GM19455 (cell line): ENCODE results near the gene CDKN1A.
"Not testable (repeated sequence)": the region's sequence is repeated elsewhere in the genome, so short reads cannot be mapped to it uniquely, and the experiment has no call there.

ENCODE experiments used
- ATAC-seq: cut with Tn5 transposase; IDR thresholded peaks from one replicate; pipeline ENCODE4 v1.9.1; 2021; ENCODE audit not compliant: unreplicated experiment

Gene CDKN1A

DNA sequence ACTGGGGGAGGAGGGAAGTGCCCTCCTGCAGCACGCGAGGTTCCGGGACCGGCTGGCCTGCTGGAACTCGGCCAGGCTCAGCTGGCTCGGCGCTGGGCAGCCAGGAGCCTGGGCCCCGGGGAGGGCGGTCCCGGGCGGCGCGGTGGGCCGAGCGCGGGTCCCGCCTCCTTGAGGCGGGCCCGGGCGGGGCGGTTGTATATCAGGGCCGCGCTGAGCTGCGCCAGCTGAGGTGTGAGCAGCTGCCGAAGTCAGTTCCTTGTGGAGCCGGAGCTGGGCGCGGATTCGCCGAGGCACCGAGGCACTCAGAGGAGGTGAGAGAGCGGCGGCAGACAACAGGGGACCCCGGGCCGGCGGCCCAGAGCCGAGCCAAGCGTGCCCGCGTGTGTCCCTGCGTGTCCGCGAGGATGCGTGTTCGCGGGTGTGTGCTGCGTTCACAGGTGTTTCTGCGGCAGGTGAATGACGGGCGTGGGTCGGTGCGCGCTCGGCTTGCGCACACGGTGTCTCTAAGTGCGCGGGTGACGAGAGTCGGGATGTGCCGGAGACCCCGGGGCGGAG, at the start of gene CDKN1A:
Gene CDKN1A (plus strand): TSS at position 227 of the 555 bp plus-strand sequence. CDS start 5,388 bp downstream, outside the sequence.
- ATAC-seq, result peak; percentile 49

DNA sequence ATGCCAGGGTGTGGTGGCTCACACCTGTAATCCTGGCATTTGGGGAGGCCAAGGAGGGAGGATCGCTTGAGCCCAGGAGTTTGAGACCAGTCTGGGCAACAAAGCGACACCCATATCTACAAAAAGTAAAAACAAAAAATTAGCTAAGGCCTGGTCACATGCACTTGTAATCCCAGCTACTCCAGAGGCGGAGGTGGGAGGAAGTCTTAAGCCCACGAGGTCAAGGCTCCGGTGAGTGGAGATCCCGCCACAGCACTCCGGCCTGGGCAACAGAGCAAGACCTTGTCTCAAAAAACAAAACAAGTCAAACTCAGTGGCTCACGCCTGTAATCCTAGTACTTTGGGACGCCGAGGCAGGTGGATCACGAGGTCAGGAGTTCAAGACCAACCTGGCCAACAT, 48.7 kb upstream of the CDKN1A start:
- ATAC-seq, result no peak

DNA sequence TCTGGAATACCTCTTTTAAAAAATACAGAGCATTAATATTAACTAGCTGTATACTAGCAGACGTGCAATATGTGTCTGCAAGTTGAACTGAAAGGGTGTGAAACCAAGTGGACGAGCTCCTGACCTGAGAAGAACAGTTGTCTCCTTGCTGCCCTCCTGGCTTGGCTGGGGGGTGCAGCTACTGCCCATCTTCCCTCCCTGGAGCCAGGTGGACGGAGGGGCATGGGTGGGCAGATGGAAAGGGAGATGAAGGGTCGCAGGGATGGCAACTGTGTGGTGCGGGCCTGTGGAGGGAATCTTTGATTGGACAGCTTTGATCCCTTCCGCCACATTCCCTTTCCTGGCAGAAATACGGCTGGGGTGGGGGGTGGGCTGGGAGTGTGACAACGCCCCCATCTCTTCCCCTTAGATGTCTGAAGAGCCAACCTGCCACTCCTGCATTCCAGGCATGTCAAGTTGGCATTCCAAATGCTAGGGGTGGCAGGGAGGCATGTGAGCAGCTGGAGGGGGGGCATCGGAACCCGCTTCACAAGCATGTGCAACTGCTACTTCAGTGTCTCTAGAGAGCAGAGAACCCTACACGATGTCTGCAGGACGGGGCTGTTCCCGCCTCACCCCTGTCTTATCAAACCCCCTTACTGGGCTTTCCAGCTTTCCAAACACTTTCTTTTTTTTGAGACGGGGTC, 47.0 kb upstream of the CDKN1A start:
- no peak for ATAC-seq

DNA sequence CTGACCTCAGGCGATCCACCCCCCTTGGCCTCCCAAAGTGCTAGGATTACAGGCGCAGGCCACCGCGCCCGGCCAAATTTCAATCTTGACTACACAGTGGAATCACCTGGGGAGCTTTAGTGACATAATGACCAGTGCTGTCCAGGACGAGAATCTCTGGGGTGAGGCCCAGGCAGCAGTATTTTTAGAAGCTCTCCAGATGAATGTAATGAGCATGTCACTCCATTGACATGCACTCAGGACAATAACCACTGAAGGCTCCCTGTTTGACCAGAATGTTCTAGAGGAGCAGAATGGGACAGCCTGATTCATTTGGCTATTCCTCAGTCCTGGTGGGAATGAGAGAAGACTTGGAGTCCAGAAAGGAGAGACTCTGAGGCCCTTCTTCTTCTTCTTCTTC, 45.1 kb upstream of the CDKN1A start:
- no peak for ATAC-seq

DNA sequence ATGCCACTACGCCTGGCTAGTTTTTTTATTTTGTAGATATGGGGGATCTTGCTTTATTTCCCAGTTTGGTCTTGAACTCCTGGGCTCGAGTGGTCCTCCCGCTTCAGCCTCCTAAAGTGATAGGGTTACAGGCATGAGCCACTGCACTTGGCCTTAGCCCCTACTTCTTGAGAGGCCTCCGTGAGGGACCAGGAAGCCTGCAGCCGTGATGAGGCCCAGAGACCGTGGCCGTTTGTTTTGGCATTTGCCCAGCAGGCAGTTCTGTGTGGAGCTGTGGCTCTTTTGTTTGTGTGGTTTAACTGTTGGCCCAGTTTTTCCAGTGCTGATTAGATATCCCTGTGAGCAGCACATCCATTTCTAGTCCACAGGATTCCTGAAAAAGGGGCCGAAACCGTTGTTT, 44.6 kb upstream of the CDKN1A start:
- ATAC-seq, result no peak

DNA sequence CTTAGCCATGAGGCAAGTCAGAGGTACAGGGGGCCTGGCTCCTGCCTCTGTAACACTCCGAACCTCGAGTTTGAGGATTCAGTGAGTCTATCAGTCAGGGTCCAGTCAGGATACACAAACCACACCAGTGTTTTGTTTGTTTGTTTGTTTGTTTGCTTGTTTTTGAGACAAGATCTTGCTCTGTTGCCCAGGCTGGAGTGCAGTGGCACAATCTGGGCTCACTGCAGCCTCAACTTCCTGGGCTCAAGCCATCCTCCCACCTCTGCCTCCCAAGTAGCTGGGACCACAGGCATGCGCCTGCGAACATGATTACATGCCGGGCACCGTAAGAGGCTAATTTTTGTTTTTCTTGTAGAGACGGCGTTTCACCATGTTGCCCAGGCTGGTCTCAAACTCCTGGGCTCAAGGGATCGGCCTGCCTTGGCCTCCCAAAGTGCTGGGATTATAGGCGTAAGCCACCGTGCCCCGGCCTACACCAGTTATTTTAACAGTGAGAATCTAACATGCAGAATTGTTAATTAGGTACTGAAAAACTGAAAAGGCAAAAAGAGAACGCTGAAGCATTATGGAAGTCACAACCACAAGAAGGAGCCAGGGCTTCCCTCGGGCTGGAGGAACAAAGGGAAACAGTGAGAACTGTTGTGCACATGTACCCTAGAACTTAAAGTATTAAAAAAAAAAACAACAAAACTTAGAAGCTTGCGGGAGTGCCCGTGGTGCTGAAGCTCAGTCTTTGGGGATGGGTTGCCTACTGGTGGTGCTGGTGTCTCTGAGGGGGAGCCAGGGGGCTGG, 44.0 kb upstream of the CDKN1A start:
- ATAC-seq, result no peak

DNA sequence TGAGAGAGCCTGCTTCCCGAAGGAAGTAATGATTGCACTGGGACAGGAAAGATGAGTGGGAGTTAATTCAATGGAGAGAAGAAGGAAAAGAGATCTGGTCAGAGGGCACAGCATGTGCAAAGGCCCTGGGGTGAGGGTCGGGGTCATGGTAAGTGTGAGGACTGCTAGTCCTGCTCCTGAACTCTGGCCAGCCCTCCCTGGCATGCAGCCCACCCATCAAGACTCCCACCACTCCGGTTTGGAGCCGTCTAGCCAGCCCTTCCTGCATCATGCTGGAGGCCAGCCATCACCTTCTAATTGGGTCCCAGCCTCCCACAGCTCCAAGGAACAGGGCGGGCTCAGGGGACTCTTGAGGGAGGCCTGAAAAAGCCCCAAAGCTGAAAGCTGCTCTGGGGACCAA, 42.2 kb upstream of the CDKN1A start:
- ATAC-seq, result no peak

DNA sequence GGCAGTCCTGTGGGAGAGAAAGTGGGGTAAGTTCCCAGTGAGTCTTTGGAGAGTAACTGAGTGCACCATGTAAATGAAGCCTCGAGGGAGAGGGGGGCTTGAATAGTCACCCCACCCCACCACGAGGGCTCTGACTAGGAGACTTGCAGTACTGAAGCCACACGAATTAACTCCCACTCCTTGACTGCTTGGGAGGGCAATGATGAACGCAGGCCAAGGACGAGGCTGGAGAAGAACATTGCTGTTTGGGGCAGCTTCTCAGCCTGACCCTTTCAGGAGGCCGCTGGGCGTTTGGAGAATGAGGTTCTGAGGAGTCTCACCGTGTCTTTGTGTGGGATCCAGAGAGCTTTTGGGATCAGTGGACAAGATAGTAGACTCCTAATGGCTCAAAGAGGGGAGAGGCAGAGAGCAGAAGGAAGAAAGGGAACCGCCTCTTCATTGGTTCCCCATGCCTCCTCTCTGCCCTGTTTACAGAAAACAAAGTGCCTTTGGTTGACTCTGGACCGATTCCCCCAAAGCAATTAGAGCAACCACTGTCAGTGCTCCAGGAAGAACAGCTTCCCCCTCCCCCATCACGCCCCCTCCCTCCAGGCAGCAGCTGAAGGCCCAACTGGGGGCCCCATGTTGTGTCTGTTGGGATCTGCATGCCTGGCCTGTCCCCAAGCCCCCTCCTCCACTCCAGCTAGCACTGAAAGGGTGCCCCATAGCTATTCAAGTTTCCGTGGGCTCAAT, 41.7 kb upstream of the CDKN1A start:
- ATAC-seq, result no peak

DNA sequence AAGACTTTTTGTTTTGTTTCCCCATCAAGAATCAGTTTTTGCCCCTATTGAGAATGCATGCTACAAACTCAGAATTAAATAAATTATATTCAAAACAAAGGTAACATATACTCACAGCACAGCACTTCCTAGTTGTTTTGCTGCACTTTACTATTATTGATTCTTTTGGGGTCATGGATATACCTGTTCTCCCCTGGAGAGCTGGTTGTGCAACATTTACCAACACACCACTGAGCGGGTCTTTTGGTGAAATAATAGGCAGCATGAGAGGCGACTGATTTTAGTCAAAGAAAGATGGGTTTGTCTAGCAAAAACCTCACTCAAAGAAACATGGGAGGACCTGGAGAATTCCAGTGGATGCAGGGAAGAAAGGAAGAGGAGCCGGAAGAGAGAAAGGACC, 39.9 kb upstream of the CDKN1A start:
- no peak for ATAC-seq

DNA sequence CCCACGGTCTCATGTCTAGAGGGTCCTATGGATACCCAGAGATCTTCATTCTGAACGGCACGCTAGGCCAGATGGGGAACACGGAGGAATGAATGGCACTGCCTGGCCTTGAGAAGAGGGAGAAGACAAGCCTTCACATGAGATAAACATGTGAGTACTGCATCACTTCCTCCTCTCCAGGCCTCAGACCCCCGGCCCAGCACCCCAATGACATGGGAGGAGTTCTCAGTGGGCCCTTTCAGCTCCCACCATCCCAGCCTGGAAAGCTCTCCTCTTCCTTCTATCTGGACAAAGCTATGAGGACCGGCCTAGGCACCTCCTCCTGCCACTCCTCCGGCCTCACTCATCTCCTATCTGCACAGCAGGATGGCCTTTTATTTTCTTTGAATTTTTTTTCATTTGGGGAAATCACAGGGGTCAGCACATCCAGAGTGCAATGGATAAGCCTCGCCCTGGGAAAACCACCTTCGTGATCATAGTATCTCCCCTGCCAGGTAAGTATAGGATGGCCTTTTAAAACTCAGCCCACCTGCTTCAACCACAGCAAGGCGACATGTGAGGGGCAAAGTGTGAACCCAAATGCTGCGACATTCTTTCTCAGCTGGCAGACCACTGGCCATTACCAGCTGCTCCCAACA, 39.2 kb upstream of the CDKN1A start:
- no peak for ATAC-seq

DNA sequence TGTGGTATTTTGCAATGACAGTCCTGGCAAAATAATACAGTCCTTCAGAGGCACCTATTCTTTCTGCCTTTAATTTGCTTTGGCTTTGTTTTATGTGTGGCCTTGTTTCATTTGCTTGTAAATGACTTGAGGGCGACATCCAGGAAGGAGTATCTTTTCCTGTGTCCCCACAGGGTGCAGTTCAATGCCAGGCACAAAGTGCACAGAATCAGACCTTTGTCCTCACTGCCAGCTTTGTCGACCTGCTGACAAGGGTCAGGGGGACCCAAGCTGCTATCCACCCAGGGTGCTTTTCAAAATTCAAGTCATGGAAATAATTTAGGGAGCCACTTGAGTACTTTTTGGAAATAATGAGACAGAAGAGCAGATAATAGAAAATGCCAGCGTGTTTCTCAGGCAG, 37.0 kb upstream of the CDKN1A start:
- ATAC-seq, result no peak

DNA sequence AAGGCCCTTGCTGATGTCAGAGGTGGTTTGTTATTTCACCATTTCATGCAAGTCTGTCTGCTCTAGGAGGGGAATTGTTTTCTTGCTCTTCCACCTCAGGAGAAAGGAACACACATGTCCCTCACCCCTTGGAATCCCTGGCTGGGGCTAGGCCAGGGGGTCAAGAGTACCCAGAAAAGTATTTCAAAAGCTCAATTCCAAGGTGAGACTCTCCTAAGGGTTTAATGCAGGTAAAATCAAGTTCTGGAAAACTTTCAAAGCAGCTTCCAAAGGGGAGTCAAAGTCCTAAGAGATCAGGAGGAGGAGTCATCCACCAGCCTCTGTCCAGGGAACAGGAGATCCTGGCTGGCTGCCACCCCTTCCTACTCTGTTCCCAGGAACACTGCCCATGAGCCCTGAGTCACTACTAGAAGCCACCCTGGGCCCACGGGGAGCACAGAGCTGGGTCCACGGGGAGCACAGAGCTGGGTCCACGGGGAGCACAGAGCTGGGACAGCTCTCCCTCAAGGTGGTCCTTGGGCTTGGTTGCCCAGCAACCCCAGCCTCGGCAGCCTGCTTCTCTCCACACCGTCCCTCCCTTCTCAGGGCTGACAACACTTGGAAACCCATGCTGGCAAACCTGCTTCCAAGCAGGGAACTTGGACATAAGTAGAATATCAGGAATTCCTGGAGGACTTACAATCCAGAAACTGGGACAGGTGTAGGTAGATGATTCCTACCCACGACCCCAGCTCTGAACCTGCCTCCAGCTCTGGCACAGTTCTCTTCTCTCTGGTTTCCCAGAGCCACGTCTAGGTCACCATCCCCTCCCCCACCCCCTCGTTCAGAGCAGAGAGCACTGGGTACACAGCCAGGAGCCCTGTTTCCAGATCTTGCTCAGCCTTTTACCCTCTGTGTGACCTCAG, 35.3 kb upstream of the CDKN1A start:
- ATAC-seq, result no peak

DNA sequence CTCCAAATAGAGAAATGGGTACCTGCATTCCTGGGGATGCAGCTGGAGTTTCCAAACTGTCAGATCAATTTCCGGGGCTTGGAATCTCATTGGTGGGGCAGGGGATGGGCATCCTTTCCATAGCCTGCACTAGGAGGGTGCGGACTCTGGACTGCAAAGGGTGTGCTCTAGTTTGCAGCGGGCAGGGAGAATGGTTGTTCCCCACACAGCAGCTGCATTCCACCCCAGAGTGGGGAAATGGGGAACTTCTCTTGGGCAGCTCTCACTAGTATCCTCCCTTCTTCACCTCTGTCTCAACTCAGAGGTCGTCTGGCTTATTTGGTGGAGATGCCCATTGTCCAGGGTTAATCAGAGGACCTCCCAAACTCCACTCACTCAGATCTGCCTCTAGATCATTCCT, 34.5 kb upstream of the CDKN1A start:
- no peak for ATAC-seq

DNA sequence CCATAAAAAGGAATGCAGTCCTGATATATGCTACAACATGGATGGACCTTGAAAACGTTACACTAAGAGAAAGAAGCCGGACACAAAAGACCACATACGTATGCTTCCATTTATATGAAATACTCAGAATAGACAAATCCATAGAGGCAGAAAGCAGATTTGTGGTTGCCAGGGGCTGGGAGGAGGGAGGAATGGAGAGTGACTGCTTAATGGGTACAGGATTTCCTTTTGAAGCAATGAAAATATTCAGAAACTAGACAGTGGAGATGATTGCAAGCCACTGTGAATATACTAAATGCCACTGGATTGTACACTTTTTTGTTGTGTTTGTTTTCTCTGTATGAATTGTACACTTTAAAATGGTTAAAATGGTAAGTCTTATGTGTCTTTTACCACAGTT, 29.4 kb upstream of the CDKN1A start:
- no peak for ATAC-seq

DNA sequence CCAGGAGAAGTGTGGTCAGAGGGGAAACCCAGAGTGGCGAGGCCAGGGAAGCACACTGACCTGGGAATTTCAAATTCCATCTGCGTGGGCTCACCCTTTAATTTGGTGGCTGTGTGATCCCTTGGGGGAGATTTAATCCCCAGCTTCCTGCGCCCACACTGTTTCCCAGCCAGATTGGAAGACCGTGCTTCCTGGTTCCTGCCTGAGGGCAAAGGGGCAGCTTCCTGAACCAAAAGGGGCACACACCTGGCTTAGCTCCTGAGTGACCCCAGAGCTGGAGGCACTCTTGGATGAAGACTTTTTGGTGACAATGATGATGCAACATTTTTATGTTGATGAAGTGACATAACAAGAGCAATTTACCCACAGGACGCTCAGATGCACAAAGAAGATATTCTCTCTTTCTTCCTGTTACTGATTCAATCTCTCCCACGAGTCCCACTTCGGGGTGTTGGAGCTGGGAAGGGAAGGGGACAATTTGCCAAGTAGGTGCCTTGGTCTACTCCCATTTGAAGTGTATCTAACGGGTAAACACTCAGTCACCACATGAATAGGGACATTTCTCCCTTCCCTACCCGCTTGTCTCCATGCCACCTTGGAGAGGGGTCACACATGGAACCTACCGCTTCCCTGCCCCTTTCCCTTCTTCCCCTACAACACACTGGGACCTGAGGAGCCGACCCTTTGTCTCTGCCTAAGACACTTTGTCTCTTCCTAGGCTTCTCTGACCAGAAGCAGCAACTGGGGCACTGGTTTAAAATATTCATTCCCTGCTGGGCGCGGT, 28.6 kb upstream of the CDKN1A start:
- no peak for ATAC-seq

DNA sequence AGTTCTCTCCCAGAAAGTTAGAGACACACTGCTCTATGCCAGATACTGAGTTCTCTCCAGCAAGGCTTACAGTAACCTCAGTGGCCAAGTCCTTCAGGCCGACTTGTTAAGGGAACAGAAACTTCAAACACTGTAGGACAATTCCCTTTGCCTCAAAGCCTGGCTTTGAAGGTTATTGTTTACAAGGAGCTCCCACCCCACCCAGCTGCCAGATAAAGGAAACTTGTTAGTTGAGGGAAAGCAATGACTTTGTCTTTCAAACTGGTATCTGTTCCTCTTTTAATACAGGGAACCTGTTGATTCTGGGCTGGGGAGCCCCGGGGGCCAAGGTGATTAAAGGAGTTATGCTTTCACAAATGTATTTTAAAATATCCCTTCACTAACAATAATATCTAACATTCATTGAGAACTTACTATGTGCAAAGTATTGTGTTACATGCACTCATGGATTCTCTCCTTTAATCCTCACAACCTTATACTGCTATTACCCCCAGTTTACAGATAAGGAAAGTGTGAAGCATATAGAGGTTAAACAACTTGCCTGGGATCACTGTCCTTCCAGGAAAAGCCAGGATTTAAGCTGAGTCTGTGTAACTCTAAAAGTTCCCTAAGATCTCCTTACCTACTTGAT, 27.6 kb upstream of the CDKN1A start:
- no peak for ATAC-seq

DNA sequence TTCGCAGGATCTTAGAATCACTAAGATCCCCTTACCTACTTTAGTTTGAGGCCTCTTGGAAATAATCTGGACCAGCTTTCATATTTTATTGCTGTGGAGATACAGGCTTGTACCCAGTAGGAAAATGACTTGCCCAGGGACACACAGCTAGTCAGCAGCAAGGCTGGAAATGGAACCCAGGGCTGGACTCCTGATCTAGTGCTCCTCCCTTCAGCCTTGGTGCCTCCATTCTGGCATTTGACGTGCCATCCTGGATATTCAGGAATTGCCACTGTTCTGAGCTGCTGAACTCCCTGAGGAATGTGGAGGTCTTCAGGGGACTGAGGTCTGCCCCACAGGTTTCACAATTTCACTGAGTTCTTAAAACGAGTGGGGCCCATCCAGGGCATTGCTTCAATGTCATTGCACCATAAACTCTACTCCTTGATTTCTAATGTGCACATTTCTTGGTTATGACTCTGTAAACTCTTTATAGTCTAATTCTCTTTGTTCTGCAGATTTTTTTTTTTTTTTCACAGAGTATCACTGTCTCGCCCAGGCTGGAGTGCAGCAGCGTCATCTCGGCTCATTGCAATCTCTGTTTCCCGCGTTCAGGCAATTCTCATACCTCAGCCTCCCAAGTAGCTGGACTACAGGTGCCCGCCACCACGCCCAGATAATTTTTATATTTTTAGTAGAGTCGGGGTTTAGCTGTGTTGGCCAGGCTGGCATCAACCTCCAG, 26.7 kb upstream of the CDKN1A start:
- ATAC-seq, result no peak

DNA sequence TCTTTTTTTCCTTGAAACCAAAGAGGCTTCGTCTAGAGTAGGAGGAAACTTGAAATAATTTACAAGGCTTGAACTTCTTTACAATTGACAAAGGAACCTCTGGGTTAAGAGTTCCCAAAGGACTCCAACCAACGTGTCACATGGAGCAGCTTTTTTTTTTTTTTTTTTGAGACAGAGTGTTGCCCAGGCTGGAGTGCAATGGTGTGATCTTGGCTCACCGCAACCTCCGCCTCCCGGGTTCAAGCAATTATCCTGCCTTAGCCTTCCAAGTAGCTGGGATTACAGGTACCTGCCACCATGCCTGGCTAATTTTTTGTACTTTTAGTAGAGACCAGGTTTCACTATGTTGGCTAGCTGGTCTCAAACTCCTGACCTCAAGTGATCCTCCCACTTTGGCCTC, 24.0 kb upstream of the CDKN1A start:
- not testable (repeated sequence) for ATAC-seq
